ENCODE measurements around the gene WDR46. TPM values are rescaled to one million over a fixed set of nuclear protein-coding genes. Genes with fewer than 3 reads are reported as not detected.
A peak's percentile ranks its signal among the peaks of the same experiment; 100 is the strongest.

Gene WDR46
- total and polyA plus RNA-seq, 2 of the 13 experiments (the other 11 are each of a cell fraction or from before 2014, with no cell fraction given): 47.4 to 105 TPM

- TF ChIP-seq U2AF2 (IDR thresholded peaks at IDR 0.05; ENCODE audit: low read depth, low read length) (no peak), ATF2 (CRISPR knock-in tag; IDR thresholded peaks at IDR 0.05) (peak; percentile 89), ARNT2 (CRISPR knock-in tag; IDR thresholded peaks at IDR 0.05; ENCODE audit: low read depth) (peak; percentile 92), THAP11 (CRISPR knock-in tag; IDR thresholded peaks at IDR 0.05) (peak; percentile 97), MEF2D (CRISPR knock-in tag; IDR thresholded peaks at IDR 0.05) (peak; percentile 76), MAX (IDR thresholded peaks at IDR 0.05) (peak; percentile 98), CBX1 (IDR thresholded peaks at IDR 0.05; ENCODE audit: low read depth) (peak; percentile 78), DNMT3B (CRISPR knock-in tag; conservative IDR thresholded peaks at IDR 0.05) (no peak), AGO2 (optimal IDR thresholded peaks at IDR 0.05; ENCODE audit: low read depth, low read length) (peak; percentile 86), ZNF414 (CRISPR knock-in tag; IDR thresholded peaks at IDR 0.05) (peak; percentile 16; the same call in 1 of the 2 replicates), MAFG (CRISPR knock-in tag; IDR thresholded peaks at IDR 0.05) (no peak; the same call in 1 of the 2 replicates), CREB3 (CRISPR knock-in tag; IDR thresholded peaks at IDR 0.05) (peak; percentile 63; the same call in 1 of the 2 replicates), ZNF382 (CRISPR knock-in tag; IDR thresholded peaks at IDR 0.05; ENCODE audit: borderline replicate concordance) (no peak), ARNTL (CRISPR knock-in tag; IDR thresholded peaks at IDR 0.05) (no peak; the same call in none of the 2 replicates), PCBP1 (IDR thresholded peaks at IDR 0.05; ENCODE audit: borderline replicate concordance, low read depth, low read length) (0 out of 2 replicates have a peak, but pooled peaks have one; percentile 19), SAFB2 (CRISPR knock-in tag; IDR thresholded peaks at IDR 0.05; ENCODE audit: borderline replicate concordance, low read depth) (peak; percentile 96), FOSL2 (CRISPR knock-in tag; IDR thresholded peaks at IDR 0.05) (peak; percentile 69; the same call in 1 of the 2 replicates), KDM2A (CRISPR knock-in tag; IDR thresholded peaks at IDR 0.05; ENCODE audit: borderline replicate concordance, low read depth) (peak; percentile 90), FOXA1 (IDR thresholded peaks at IDR 0.05) (no peak), FOXA1 (CRISPR knock-in tag; IDR thresholded peaks at IDR 0.05) (peak; percentile 89), SALL2 (CRISPR knock-in tag; IDR thresholded peaks at IDR 0.05) (peak; percentile 88; the same call in 1 of the 2 replicates), ZKSCAN8 (CRISPR knock-in tag; IDR thresholded peaks at IDR 0.05; ENCODE audit: borderline replicate concordance) (peak; percentile 61; the same call in 1 of the 2 replicates), NBN (conservative IDR thresholded peaks at IDR 0.05) (no peak), SNAI1 (CRISPR knock-in tag; IDR thresholded peaks at IDR 0.05; ENCODE audit: borderline replicate concordance) (peak; percentile 56; the same call in 1 of the 2 replicates)
These were observed 17.4 kb downstream of the WDR46 start, which contains the start of the genes RPS18 and VPS52 (continued) for GRCh38 chr6:33271468-33272274.
